Measurements from ENCODE around the gene HOXD10. TPM values are rescaled to one million over a fixed set of nuclear protein-coding genes. Genes with fewer than 3 reads are reported as not detected.

HOXD10 gene
- total RNA-seq, 1 donor from 2014 or later = 1.7 TPM

DNA sequence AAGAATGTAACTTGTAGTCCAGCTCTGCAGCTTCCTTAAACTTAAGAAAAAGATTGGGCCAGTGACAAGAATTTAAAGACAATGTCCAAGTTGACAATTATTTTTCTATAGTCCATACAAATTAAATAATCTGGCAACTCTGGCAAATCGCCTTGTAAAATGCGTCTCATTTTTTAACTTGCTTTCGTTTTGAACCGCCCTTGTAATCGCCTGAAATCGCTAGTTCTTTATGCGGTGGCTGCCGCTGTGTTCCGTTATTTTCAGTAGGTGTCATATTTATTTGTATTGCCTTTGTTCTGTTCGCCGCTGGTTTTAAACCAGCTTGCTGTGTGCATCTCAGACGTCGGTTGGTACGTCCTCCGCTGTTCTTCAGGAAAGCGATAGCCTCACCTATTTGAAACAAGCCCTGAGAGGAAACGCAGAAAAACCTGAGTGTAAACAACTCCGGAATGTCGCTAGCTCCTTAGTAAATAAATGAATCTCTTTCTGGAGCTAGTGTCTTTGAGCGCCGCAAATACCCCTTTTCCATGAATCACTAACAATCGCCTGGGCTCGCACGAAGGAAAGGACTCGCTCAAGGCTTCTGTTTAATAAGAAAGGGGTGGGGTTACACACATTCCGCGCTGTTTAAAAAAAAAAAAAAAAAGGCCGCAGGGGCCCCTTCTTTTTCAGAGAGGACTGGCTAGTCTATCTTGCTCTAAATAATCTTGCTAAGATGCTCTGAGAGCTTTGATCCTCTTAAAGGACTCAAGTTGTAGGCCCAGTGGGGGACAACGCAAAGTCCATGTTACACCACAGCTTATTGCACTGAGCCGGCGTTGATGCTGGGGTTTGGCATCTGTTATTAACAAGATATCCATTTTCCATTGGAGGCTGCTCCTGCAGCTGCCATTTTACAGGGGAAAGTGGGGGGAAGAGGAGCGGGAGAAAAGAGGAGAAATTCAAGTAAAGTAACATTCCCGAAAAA lies 15.9 kb downstream of the HOXD10 start:
- peak; percentile 73 for DNase-seq (ENCODE audit: low spot score)

DNA sequence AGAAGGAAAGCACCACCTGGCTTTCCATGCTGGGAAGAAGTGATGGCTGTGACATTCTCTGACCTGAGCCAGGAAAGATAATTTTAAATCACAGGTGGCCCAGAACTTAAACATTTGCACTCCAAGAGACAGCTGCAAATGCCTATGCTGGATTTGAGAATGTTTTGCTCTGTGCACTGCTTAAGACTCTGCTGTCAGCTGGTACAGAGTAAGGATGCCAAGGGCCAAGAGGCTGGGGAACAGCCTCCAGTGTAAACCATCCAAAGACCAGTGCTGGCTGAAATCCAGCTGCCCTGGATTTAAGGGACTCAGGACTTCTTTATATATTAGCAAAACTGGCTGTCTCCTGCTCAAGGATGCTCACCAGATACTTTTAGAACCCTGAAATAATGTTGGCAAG lies 16.8 kb downstream of the HOXD10 start:
- DNase-seq (ENCODE audit: low spot score) = no peak

DNA sequence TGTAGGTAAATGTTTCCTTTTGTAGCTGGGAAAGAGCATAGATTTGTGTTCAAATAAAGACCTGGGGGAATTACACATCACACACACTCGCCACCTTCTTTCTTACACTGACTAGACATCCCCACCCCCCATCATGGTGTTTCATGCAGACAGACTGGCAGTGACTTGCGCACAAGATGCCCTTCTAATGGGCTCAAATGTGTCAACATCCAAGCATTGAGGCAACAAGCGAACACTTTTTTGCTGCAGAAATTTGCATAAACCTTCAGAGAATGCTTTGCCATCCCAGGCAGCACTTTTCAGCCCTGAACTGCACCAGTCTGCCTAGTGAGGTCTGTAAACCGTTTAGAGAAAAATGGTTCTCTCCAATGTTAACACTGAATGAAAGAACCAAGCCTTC lies 17.5 kb downstream of the HOXD10 start:
- DNase-seq (ENCODE audit: low spot score) = no peak

DNA sequence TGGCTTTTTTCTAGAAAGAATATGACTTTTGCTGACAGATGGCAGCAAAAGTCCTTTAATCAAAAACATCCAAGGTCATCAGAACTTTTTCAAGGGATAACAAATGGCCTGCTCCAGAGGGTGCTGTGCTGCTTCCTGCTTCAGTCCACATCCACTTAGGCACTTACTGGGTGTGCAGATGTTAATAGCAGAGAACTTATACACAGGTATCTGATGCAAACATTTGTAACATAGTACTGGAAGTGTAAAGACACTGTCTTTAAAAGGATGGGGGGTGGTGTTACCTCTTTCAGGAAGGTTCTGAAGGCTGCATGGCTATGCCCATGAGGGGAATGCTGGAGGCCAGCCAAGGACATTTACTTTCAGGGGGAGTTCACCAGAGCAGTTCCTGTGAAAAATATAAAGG lies 18.5 kb downstream of the HOXD10 start:
- DNase-seq (ENCODE audit: low spot score) = no peak

DNA sequence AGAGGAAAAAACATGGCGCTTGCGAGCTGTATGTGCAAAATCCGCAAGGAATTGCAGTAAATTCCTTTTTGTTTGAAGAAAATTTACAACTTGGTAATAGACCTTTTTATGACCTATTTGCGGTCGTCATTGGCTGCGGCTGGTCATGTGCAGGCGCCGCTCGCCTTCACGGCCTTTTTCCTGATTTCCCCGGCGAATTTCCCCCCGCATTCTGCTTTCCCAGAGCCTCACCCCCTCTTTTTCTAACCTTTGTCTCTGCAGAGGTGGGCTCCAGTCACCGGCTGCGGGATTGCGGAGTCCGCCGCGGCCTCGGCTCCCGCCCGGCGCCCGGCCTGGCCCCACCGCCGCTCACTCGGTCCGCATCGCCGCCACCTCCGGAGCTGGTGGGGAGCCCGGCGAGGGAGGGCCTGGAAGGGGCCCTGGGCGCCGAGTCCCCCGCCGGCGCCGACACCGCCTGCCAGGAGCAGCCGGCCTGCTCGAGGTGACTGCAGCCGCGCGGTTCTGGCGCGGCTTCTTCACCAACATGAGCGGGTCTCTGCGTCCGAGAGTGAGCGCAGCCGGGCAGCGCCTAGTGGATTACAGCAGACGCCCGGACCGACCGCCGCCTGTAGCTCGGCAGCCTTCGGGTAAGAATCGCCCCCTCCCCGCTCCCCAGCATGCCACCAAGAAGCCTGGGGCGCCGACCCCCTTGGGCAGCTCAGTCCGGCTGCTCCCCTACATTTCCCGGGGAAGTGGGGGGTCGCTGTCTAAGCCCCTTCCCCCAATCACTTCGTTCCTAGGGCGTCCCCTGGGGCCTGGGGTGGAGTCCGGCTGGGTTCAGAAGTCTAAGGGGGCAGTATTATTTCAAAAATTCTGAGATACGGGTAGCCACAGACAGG lies 20.0 kb downstream of the HOXD10 start:
- peak; percentile 89 for DNase-seq (ENCODE audit: low spot score)

DNA sequence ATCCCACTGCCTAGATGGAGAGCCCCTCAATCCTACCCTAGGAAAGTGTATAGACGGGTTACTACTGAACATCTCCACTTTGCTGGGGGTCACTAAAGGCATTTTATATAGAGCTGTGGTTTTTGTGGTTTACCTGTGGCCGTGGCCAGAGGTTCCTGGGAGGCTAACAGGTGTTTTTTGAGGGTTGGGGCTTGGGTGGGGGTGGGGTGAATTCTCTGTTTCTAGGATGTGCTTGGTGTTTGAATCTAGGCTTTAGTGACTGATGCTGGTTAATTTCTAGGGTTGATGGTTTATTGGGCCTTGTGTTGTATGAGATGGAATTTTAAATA lies 20.6 kb downstream of the HOXD10 start:
- no peak for DNase-seq (ENCODE audit: low spot score)

DNA sequence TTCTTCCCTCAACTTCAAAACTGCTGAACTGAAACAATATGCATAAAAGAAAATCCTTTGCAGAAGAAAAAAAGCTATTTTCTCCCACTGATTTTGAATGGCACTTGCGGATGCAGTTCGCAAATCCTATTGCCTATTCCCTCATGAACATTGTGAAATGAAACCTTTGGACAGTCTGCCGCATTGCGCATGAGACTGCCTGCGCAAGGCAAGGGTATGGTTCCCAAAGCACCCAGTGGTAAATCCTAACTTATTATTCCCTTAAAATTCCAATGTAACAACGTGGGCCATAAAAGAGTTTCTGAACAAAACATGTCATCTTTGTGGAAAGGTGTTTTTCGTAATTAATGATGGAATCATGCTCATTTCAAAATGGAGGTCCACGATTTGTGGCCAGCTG lies 21.3 kb downstream of the HOXD10 start:
- no peak for DNase-seq (ENCODE audit: low spot score)

DNA sequence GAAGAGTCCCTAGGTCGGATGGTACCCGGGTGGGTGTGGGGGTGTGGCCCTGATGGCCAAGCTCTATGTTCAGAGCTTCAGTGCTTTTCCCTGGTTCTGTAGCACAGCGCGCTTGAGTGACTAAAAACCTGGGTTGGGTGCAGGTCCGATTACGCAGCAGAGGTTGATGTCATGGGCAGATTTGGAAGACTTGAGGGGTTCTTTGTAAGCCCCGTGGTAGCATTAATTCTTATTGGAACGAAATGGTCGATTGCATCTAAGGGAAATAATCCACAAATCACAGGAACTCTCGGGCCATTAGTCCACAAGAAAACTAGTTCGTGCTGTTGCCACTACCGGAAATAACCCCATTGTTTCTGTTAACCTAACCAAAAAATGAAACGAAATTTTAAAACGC lies 21.9 kb downstream of the HOXD10 start:
- peak; percentile 74 for DNase-seq (ENCODE audit: low spot score)

DNA sequence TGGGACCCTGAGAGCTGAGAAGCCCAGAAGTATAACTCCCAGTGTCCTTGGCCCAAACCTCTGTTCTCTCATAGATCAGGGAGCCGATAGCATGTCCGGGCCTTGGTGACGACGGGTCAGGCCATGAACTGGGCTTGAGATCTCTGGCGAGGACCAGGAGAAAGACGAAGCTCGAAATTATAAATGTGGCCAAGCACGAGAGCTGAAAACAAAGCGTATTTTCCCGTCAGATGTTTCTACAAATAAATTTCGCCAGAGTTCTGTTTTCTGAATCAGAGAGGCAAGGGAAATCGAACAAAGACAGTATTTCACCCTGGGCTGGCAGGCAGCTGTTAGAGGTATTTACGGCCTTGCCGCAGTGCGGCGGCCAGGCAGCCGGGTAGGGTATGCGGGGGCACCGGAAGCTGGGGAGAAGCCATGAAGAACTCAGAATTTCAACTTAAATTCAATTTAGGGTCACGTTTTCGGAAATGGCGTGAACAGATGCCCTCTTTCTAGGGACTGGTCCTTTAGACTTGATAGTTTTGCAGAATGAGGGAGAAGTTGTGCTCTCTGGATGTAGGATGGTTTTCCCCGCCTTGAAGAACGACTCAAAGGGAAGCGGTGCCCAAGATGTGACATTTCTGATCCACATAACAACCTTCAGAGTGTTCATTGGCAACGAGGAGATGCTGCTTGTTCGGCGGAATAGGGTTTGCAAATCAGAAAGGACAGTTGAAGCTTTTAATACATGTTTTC lies 22.5 kb downstream of the HOXD10 start:
- DNase-seq (ENCODE audit: low spot score) = peak; percentile 71

DNA sequence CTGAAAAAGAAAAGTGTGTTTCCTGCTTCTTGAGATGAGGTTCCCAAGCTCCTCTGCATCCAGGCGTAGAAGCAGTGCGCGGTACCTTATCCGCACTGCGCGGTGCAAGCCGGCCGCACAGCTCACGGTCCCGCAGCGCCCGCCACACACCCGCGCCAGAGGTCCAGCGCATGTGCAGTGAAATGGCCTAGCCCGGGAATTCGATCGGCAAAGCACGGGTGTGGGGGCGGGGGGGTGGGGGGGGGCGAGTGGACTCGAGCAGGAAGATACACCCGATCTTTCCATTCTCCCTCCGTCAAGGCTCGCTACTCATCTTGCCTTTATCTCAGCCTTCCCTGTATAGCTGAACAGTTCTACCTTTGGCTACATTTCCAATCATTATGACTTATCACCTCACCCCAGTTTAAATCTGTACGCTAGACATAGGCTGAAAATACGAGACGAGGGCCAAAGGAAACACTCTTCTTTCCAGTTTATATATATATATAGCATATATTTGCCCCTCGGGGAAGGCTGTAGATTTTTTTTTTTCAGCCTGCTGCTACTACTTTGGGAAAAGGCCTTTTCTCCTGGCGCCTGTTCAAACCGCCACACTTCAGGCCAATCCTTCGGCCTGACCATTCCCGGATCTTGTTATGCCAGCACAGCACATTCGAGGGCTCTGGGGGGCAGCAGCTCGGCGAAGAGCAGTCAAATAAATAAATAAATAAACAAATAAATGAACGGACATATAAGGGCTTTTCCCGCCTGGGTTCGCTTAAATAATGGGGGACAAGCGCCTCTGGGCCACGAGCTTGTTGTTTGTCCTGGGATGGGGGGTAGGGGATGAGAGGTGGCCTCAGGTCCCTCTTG lies 23.3 kb downstream of the HOXD10 start:
- peak; percentile 85 for DNase-seq (ENCODE audit: low spot score)

DNA sequence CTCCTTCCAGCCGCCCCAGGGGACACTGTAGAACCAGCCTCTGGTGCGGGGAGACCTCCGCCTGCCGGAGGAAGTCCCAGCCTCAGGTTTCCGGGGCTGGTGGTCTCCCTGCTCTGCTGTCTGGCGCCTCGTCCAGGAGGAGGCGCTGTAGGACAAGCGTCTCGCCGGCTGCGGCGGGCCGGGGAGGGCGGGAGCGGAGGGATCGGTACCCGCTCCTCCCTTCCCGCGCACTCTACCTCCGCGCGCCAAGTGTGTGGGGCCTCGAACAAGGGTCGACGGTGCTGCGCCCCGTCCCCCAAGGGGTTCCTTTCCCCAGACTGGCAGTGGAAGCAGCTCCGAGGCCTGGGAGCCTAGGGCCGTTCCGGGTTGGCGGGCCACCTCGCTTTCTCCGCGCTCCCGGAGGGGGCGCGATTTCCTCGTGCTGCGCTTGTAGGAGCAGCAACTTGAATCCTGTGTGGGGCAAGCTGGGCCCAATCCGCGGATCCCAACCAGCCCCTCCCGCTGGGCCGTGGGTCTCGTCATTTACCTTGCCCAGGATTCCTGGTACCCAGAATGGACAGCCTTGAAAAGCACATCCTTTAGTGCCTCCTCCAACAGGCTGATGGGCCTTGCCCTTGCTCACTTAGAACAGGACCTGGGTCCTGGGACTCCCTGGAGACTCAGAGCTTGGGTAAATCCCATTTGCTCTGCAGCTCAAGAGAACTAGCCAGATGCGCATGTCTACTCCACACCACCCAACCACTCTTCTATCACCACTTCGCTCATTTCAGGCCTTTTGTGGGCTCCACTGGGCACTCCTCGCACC lies 24.1 kb downstream of the HOXD10 start:
- DNase-seq (ENCODE audit: low spot score) = peak; percentile 92

DNA sequence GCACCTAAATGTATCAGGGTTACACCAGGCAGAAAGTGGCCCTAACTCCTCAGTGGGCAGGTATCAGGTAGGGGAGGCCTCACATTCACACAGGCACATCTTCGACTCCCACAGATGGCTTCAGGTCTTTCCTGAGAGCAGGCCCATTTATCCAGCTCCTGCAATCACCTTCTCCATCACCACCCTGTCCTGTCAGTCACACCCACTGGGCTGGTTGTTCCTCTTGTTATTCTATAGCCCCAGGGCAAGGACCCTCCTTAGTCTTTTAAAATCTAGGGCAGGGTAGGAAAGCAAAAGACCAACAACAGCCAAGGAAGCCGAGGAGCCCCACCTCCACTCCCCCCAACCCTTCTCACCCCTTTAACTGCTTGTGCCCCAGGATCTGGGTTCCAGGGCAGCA lies 25.7 kb downstream of the HOXD10 start:
- DNase-seq (ENCODE audit: low spot score) = peak; percentile 65

DNA sequence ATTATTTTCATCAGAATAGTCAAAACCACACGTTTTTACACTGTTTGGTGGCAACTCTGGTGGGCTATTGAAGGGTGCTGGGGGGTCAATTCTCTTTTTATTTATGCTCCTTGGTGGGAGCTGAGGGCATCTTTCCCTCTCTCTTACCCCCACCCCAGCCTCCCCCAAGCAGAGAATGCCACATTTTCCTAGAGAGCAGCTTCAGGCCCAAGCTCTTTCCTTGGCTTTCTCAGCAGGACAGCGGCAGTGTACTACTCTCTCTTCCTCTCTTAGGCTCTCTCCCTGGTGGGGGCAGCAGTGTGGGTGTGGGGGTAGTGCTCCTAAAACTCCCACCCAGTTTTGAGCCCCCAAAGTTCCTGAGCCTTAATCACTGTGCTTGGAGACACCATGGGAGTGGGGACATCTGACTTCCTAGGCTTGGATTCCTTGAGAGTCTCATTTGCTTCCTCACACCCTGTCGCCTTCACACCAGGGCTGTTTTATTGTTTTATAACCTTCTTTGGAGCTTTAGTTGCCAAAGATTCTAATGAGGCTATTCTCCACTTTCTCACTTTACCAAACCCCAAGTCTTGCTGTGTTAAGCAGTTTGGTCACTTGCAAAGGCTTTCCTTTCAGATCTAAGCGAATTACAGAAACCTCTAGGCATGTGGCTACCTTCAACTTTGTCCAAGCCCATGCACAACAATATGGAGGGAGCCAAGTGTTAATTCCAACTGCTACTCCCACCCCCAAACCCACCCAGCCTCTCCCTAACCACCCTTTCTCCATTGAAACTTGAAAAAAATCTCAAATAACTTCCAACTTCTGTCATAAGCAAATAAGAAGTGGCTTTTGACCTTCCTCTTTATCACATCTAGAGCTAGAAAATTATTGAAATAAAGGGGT lies 28.7 kb downstream of the HOXD10 start:
- DNase-seq (ENCODE audit: low spot score) = no peak

DNA sequence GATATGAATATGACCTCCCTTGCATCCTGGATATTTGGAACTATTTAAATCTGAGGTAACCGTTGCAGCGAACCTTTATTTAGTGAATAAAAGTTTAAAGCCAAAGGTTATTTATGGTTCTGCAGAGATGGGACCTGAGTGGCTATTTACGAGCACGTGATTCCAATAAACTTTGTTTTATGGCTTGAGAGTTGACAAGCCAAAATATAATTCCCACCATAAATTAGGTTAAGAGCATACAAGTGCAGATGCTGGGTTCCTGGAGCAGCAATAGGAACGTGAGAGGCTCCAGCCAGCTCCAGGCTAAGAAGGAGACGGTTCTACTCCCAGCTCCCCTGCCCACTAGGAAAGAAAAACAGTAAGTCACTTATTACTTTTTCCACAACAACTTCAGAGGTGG lies 29.5 kb downstream of the HOXD10 start:
- DNase-seq (ENCODE audit: low spot score) = no peak

DNA sequence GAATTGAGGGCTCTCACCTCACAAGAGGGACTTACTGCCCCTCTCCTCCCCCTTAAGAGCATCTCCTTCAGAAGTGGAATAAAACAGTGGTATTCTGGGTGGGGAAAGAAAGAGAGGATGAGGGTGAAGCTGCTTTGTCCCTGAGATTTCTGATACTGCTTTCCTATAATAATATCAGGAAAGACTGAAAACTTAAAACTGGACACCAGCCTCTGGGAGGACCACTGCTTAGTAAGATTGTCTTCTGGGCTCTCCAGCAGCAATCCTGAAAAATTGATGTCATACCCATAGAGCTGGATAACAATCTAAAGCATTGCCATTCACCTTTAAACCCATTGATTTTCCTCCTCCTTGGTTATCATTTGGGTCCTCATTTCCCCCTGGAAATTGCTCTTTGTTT lies 30.1 kb downstream of the HOXD10 start:
- no peak for DNase-seq (ENCODE audit: low spot score)

DNA sequence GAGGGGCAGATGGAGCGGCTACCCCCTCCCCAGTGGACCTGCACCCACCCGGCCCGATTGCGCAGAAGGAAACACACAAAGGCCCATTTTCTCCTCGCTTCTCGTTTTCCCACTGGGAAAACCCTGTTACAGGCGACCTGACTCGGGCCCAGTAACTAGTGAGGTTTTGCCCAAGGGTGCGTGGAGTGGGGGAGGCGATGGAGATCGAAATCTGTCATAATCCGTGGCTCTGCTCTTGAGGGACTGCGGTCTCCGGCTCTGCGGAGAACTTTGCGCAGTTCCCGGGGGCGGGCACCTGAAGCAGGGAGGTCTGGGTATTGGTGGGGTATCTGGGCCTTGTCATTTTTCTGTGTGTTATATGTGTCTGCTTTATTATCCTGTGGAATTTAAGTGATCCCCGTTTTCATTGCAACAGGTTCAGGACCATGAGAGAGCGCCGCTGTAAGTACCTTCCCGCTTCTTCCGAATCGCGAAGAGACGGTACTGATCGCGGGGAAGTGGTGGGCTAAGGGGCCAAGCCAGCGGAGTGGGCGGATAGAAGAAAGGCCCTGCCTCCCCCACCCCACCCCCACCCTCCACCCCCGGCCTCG lies 30.7 kb downstream of the HOXD10 start:
- DNase-seq (ENCODE audit: low spot score) = peak; percentile 45

DNA sequence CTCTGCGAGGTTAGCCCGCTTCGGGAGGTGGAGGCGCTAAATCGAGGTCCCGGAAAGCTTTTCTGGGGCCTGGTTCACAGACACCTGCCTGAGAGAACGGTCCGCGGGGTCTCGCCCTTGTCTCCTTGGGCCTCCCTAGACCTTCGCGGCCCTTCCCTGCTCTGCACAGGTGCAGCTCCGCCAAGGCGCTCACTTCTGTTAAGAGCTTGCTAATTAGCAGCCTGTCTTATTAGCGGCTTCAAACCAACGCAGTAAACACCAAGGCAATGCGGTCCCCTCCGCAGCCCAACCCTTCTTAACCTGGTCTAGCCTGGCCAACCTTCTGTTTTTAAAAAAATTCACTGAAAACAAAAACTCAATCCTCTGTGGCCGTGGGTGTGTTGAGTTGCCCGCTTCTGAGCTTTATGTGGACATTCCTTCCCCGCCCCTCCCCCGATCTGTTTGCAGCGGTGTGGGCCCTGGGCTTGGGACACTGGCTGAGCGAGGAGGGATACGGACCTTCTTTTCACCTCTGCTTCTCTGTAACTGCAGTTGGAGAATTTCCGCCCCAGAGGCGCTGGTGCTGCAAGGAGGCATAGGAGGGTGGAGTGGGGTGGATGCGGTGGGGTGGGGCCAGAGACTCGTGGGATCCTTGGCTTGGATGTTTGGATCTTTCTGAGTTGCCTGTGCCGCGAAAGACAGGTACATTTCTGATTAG lies 31.4 kb downstream of the HOXD10 start:
- DNase-seq (ENCODE audit: low spot score) = peak; percentile 76

Data from mesenteric fat pad (tissue), 1 donor.